Small intestine (tissue), 7 donors: ENCODE results near the gene RIPPLY1. TPM values are rescaled to one million over a fixed set of nuclear protein-coding genes. Genes with fewer than 3 reads are reported as not detected.

Source experiments
- DNase-seq, 2 donors: peaks; one replicate each; pipeline versions ENCODE4 v3.0.0 to v3.0.0-alpha.2; 2013
- FAIRE-seq: peaks from 2 replicates; lab custom pipeline; 2012; peaks lifted over from hg19 to GRCh38; lab: Jason Lieb, UNC
- H3K27ac ChIP-seq, 3 donors: one replicate each; pipeline ENCODE4 v1.5.1; 2013; ENCODE audit warnings: low read length in 2 of 3, mild to moderate bottlenecking in 2 of 3, control low read depth in 1 of 3, inconsistent platforms in 1 of 3, low read depth in 1 of 3, moderate library complexity in 1 of 3
- H3K27me3 ChIP-seq, 3 donors: one replicate each; pipeline ENCODE4 v1.6.1; 2013; ENCODE audit warnings: low read length in 3 of 3, inconsistent platforms in 1 of 3; ENCODE audit not compliant: control insufficient read depth in 3 of 3, insufficient read depth in 3 of 3
- H3K36me3 ChIP-seq, 3 donors: one replicate each; pipeline ENCODE4 v1.6.1; 2013; ENCODE audit warnings: low read length in 3 of 3, inconsistent platforms in 1 of 3, low read depth in 1 of 3, mild to moderate bottlenecking in 1 of 3, moderate library complexity in 1 of 3; ENCODE audit not compliant: control insufficient read depth in 3 of 3, insufficient read depth in 2 of 3
- H3K4me1 ChIP-seq, 3 donors: one replicate each; pipeline ENCODE4 v1.6.1; 2013; ENCODE audit warnings: low read length in 2 of 3, inconsistent platforms in 1 of 3, low read depth in 1 of 3, mild to moderate bottlenecking in 1 of 3, moderate library complexity in 1 of 3; ENCODE audit not compliant: control insufficient read depth in 3 of 3, insufficient read depth in 2 of 3
- H3K4me3 ChIP-seq, 3 donors: one replicate each; pipeline ENCODE4 v1.5.1; 2013; ENCODE audit warnings: low read length in 3 of 3, control low read depth in 1 of 3, inconsistent platforms in 1 of 3, low read depth in 1 of 3, mild to moderate bottlenecking in 1 of 3, moderate library complexity in 1 of 3
- H3K9me3 ChIP-seq, 2 donors: one replicate each; pipeline ENCODE4 v1.6.1; 2013; ENCODE audit warnings: low read depth in 1 of 2, low read length in 1 of 2; ENCODE audit not compliant: control insufficient read depth in 2 of 2, insufficient read depth in 1 of 2
- WGBS, 3 donors: extraction: QIAGEN DNeasy Blood & Tissue Kit; methylation state at CpG; one replicate each; pipeline ENCODE4 v1.1.7; 2013; 5-methylcytosine and 5-hydroxymethylcytosine counted together
- polyA plus RNA-seq, 4 donors: library from polyadenylated mRNA; stranded (reverse) in 3 of 4; unstranded in 1 of 4; fragments of 200-250 nt in 3 of 4; fragments of 120-200 nt in 1 of 4; gene quantifications; one replicate each; pipeline versions ENCODE4 v1.2.1 to v1.2.3, GENCODE V29; 2013
- donor health status: healthy with polysubstance abuse.
- donor health status: control.
- donor health status: control.
- donor health status: Bipolar disorder and iron deficiency.
- donor health status: healthy.

RIPPLY1 gene
- polyA plus RNA-seq, 4 donors = 0.07 to 0.40 TPM; not detected in 2

- H3K27ac ChIP-seq = no peak overlapping the region
- H3K4me1 ChIP-seq = no peaks in the 10 kb centered on the region
- H3K27me3 ChIP-seq = no peaks in the 10 kb centered on the region
- H3K9me3 ChIP-seq = no peaks in the 10 kb centered on the region
- H3K4me3 ChIP-seq = no peak overlapping the region
- DNase-seq (no peak), FAIRE-seq (no peak)
- H3K36me3 ChIP-seq = peaks cover 0 to 12% (median 0%) of the 10 kb centered on the region in 3 donors
- WGBS, 3 donors = 73 to 95% (median 91%) methylated on average over 9 of the region's 9 CpGs
Observed at GRCh38 chrX:106863697-106864096, 39.4 kb downstream of the RIPPLY1 start.

DNA sequence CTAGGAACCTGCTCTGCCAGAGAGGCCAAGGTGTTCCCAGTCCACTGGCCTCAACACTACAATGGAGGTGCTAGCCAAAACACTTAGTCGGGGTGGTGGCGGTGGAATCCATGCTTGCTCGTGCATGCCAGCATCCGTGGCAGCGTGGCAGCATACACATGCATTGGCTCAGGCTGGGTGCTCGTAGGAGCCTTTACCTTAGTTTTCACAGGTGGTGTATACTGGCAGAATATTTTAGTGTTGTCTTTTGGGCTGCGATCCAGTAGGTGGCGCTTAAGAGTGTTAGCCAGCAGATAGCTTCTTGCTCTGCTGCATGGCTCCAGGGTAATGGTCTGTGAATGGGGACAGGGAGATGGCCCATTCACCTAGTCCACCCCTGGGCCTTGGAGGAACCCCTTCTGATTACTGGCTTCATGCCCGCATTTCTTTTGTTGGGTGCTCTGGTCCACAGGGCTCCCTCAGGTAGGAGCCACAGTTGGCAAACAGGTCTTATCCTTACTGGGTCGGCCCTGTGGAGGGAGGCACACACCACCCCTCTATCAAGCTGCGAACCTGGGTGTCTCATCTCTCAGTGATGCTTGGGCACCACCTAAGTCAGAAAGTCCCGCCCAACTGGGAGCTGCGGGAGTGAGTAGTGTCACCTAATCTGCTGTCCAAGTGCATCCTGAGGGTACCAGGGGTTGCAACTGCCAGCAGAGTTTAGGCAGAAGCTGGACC is 40.0 kb downstream of the RIPPLY1 start:
- no peak for FAIRE-seq
- peak; percentile 3 to 16 for DNase-seq
- 53 to 79% (median 71%) methylated on average over 13 of the region's 13 CpGs for WGBS, 3 donors
- Histone ChIP-seq H3K27ac (no peak overlapping the region), H3K36me3 (peaks cover 0 to 12% (median 0%) of the 10 kb centered on the region in 3 donors), H3K27me3 (no peaks in the 10 kb centered on the region), H3K9me3 (no peaks in the 10 kb centered on the region), H3K4me1 (no peaks in the 10 kb centered on the region), H3K4me3 (no peak overlapping the region)

Other genes with a start within 250 kb of the RIPPLY1 start
- gene RNF128, start 176.6 kb downstream of the RIPPLY1 start, polyA plus RNA-seq = 100 to 1,000 TPM in 1 of 4 donors, 10 to 100 TPM in 3; 38.2 to 138 (median 43.1) TPM
- 10 to 100 TPM in 1 of 4 donors, 1 to 10 TPM in 3; 3.2 to 17.1 (median 6.2) TPM for gene TBC1D8B, start 100.7 kb downstream of the RIPPLY1 start, polyA plus RNA-seq
- 100 to 1,000 TPM in 1 of 4 donors, 10 to 100 TPM in 1, 1 to 10 TPM in 2; 1.3 to 156 (median 22.0) TPM for gene CLDN2, start 17.1 kb upstream of the RIPPLY1 start, polyA plus RNA-seq
- gene MORC4, start 96.9 kb upstream of the RIPPLY1 start, polyA plus RNA-seq = 10 to 100 TPM in 2 of 4 donors, 1 to 10 TPM in 2; 7.0 to 11.5 (median 9.4) TPM
- gene RBM41, start 215.5 kb upstream of the RIPPLY1 start, polyA plus RNA-seq = 10 to 100 TPM in 1 of 4 donors, 1 to 10 TPM in 3; 6.5 to 19.0 (median 8.3) TPM